ENCODE measurements around the gene LYSMD3. TPM values are rescaled to one million over a fixed set of nuclear protein-coding genes. Genes with fewer than 3 reads are reported as not detected.

The LYSMD3 gene
- 13.3 and 22.8 TPM in 2 replicates for total RNA-seq

DNA sequence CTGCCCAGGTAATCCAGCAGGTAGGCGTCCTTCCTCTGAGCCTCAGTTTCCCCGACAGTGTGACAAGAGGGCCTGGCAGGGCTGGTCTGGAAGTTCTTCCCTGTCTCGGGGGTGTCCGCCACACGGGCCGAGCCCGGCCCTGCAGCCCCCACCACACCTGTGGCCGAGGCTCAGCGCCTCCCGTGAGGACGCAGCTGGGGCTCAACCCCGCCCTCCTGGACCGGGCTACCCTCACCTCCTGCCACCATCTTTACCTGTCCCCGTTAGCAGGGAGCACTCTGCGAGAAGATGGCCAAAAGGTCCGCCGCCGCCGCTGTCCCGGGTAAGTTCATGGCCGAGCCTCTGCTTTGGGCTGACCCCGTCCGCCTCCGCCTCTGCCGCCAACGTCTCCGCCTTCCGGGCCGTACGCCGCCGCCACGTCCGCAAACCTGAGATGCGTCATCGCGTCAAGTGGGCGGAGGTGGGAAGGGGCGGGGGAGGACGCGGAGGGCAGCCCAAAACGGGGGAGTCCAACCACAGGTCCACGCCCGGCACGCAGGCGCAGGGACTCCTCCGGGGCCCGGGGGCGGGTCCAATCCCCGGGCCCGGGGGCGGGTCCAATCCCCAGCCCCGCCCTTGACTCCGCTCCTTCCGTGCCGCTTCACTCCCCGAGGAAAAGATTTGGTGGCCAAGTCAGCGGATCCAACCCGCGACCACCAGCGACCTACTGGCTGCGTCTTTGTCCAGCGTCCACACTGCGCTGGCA is at the start of gene LYSMD3:
Gene LYSMD3, minus strand, starts transcription at position 391 of the 745 bp plus-strand sequence. CDS start 4,295 bp downstream, outside the sequence.

GRCh38 chr5:90558344-90559192 is 29.2 kb upstream of the LYSMD3 start, which contains the start of gene ADGRV1:
Gene ADGRV1, plus strand, starts transcription at chr5:90558797. Its CDS starts 99 bp downstream, at chr5:90558896.

GRCh38 chr5:90474235-90475107 is 54.9 kb downstream of the LYSMD3 start, which contains the start of the genes MBLAC2 and POLR3G:
Gene MBLAC2, minus strand, starts transcription at chr5:90474771. Its CDS starts 479 bp downstream, at chr5:90474292.
Gene POLR3G, plus strand, starts transcription at chr5:90474864. Its CDS starts 10,704 bp downstream, at chr5:90485568.

Other genes starting within 250 kb of the LYSMD3 start
- 13.1 and 18.8 TPM in 2 replicates for gene CETN3, start 119.8 kb downstream of the LYSMD3 start, total RNA-seq
- gene MBLAC2, start 54.8 kb downstream of the LYSMD3 start, total RNA-seq = 6.3 and 6.5 TPM in 2 replicates
- 1.2 and 8.8 TPM in 2 replicates for gene POLR3G, start 54.7 kb downstream of the LYSMD3 start, total RNA-seq
- gene ADGRV1, start 29.2 kb upstream of the LYSMD3 start, total RNA-seq = 0.39 and 1.4 TPM in 2 replicates